DMS53 treated with DMSO at 0.1 percent for 48 hours (cell line): ENCODE results near the gene MN1.

Experiments
- DNase-seq: peaks from one replicate; lab custom pipeline; 2025; ENCODE audit not compliant: unreplicated experiment; lab: John Stamatoyannopoulos, UW

Gene MN1

GRCh38 chr22:27827604-27828587 lies 26.3 kb upstream of the MN1 start:
- no peak for DNase-seq

- DNase-seq, result no peak
These were observed 23.6 kb upstream of the MN1 start for GRCh38 chr22:27825174-27825573.

- no peak for DNase-seq
These were observed 21.7 kb upstream of the MN1 start for GRCh38 chr22:27823221-27823620.

DNA sequence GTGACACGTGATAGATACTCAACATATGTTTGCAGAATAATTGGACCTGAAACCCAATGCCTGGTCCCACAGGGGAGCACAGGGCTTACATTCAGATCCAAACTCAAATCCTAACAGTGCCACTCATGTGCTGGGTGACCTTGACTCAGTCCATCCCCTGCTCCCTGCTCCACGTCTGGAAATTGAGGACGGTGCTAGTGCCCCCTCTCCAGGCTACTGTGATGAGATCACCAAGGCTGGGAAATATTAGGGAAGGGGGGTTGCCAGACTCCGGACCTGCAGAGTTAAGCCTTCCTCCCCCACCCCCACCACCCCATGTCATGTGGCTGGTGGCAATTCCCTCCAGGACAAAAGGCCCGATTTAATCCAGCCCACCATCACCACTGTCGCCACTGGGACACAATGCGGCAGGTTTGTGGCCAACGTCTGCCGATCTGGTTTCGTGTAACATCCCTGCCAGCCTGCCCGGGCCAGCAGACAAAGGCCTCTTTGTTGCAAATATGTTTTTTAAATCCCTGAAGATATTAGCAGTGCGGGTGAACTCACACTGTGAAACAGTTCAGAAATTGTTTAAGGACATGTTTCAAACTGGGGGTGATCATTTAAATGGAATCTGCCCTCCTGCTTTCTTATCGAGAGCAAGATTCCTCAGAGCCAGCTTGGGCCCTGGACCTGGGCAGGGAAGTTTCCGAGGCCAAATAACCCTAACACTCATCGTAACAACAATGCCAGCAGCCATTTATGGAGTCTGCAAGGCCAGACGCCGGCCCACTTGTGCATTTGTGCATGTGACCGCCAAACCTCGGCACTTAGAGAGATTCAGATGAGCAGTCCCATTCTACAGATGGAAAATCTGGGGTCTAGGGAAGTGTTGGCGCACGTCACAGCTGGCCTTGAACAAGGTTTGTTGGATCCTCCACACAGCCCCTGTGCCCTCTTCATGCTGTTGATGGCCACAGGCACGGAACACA lies 19.6 kb upstream of the MN1 start:
- no peak for DNase-seq

DNA sequence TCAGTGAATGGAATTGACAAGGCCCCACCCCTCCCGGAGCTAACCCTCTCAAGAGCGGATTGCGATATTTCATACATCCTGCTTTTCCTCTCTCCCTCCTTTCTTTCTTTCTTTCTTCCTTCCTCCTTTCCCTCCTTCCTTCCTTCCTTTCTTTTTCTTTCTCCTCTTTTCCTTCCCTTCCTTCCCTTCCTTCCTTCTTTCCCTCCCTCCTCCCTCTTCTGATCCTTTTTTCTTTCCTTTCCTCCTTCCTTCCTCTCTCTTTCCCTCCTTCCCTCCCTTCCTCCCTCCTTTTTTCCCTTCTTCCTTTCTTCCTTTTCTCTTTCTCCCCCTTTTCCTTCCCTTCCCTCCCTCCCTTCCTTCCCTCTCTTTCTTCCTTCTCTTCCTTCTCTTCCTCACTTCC lies 15.0 kb upstream of the MN1 start:
- DNase-seq, result no peak

DNA sequence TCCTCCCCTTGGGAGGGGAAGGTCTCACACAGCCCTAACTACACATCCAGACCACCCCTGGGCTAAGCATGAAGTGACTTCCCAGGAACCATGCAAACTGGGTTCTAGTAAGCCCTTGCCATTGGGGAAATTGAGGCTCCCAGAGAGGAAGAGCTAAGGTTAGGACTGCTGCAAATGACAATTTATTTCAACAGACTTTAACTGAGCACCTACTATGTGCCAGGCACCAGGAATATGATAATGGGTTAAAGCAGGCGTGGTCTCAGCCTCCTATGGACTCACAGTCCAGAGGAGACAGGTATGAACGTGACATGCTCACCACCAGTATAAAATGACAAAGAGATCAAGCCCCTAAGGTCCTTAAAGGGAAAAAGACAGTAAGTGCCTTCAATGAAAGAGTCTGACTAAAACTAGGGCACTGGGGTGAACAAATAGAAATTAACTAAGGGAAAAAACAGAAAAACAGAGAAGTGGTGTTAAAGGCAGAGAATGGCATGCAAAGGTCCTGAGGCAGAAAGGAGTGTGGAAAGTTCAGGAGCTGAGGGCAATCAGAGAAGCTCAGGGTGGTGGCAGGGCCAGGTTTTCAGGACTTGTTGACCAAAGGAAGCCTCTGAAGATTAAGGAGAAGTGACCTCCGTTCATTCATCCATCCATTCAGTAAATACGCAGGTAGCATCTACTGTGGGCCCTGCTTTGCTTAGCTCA lies 14.4 kb upstream of the MN1 start:
- no peak for DNase-seq

GRCh38 chr22:27814993-27815392 lies 13.4 kb upstream of the MN1 start:
- DNase-seq, result no peak

DNA sequence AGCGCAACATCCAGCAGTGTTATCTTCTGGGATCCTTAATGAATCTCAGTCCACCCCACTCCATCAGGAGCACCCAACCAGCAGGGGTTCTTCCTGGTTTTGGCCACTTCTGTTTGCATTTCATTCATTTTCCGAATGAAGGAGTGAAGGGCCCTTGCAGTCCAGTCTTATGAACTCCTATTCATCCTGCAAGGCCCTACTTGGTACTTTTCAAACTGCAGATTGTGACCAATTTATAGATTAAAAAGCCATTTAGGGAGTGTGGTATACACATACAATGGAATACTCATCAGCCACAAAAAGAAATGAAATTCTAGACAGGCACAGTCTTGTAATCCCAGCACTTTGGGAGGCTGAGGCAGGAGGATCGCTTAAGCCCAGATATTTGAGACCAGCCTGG lies 10.2 kb upstream of the MN1 start:
- DNase-seq, result no peak

- DNase-seq, result no peak
These were observed 9.1 kb upstream of the MN1 start for GRCh38 chr22:27810609-27811151.

GRCh38 chr22:27809700-27810608 lies 8.4 kb upstream of the MN1 start:
- DNase-seq, result no peak

DNA sequence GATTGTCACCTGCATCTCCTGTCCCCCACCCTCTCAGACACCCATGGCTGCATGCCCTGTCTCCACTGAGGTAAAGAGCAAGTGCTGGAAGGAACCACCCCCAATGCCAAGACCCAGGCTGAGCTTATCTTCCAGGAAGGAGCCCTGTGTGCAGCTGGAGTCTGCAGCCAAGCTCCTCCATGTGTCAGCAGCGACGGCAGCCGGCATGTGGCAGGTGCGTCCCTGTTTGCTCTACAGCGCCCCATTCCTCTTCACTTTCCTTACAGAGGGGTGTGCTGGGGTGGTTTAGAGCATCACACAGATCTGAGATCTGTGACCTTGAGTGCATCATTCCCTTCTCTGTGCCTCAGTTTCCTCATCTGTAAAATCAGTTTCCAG lies 7.7 kb upstream of the MN1 start:
- no peak for DNase-seq

GRCh38 chr22:27808451-27809225 lies 7.1 kb upstream of the MN1 start:
- no peak for DNase-seq

GRCh38 chr22:27805841-27806240 lies 4.3 kb upstream of the MN1 start:
- DNase-seq, result no peak

DNA sequence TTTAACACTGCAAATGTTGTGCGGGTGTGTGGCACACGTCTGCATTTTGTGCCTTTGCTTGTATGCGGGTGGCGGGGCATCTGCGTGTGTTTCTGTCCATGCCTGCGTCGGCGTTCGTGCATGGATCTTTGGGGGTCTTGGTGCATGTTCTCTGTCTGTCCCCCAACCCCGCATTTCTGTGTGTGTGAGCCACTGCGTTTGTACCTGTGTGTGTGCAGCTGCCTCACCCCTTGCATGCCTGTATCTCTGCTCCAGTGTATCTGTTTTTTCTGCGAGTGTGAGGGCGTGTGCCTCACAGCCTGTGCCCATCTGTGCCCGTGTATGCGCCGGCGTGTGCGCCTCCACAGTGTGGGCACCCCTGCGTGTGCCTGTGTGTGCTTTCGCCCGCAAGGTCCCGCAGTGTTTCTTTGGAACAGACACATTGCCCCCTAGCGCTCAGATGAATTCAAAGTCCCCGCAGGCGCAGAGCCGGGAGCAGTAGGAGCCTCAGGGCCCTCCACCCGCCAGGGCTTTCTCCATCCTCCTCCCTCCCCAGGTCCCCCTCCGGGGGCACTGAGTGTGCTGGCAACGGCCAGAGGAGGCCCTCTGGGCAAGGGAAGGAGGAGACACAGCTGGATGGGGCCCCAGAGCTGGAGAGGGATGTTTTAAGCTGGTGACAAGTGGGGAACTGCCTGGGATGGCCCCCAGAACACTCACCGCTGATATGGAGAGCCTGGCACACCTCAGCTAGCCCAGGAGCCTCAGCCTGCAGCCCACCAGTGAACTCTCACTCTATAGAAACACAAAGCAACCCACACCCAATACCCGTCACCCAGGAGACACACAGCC lies 3.1 kb upstream of the MN1 start:
- DNase-seq, result peak; percentile 1

DNA sequence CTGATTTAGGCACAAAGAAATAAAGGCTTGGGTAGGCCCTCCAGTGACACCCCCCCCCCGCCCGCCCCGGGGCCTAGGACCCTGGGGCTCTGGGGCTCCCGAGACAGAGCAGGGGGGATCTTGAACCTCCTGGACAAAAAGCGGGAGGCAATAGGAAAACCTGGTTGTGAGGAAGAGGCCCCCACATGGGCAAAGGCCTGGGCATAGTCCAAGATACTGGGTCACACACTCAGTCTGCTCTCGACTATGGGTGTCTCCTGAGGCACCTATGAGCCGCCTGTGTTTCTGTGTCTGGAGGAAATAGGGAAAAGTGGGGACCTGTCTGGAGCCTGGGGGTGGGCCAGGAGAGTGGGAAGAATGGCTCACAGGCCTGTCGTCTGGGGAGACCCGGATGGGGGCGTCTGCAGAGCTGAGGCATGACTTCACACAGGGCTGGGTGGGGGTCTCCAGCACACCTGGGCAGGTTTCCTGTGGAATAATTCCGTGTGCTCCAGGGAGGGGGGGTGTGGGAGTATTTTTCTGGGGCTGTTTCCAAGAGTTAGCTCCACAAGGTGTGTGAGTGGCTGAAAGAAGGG lies 2.4 kb upstream of the MN1 start:
- DNase-seq, result no peak

- no peak for DNase-seq
These were observed 954 bp upstream of the MN1 start for GRCh38 chr22:27802346-27803073.

GRCh38 chr22:27801202-27801615 lies 347 bp downstream of the MN1 start:
- DNase-seq, result no peak
